OCI-LY7 (cell line): ENCODE measurements around the gene PPT1.

Experiments used
- EZH2phosphoT487 ChIP-seq: fragments of 200-600 bp; sonication (generic); IDR thresholded peaks from 2 replicates; pipeline ENCODE4 v1.6.1; 2018; ENCODE audit warnings: low read depth, borderline replicate concordance, mild to moderate bottlenecking, mixed run types, antibody characterized with exemption, low read length, moderate library complexity, mixed read lengths
- TF ChIP-seq, protein P1 (sequence below): fragments of 200-600 bp; sonication (generic); conservative IDR thresholded peaks from 2 replicates; pipeline ENCODE4 v1.5.1; 2014; ENCODE audit warnings: mild to moderate bottlenecking, antibody characterized with exemption, low read length, moderate library complexity, mixed read lengths

DNA sequence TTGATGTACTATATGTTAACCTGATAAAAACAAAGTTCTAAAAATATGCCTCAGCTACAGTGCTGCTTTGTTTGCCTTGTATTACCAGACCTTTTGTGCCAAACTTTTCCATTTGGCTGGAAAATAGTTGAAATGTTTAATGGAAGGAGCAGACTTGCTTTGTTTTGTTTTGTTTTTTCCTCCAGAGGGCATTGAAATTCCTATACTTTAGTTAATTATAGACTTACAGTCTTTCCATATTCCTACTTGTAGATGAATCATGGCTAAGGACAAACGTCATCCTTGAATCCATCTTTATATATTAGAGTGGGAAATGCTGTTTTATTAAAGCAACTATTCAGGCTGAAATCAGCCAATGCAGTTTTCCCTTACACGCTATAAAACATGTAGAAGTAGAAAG, 49.8 kb downstream of the PPT1 start:
- TF ChIP-seq, protein P1, sequence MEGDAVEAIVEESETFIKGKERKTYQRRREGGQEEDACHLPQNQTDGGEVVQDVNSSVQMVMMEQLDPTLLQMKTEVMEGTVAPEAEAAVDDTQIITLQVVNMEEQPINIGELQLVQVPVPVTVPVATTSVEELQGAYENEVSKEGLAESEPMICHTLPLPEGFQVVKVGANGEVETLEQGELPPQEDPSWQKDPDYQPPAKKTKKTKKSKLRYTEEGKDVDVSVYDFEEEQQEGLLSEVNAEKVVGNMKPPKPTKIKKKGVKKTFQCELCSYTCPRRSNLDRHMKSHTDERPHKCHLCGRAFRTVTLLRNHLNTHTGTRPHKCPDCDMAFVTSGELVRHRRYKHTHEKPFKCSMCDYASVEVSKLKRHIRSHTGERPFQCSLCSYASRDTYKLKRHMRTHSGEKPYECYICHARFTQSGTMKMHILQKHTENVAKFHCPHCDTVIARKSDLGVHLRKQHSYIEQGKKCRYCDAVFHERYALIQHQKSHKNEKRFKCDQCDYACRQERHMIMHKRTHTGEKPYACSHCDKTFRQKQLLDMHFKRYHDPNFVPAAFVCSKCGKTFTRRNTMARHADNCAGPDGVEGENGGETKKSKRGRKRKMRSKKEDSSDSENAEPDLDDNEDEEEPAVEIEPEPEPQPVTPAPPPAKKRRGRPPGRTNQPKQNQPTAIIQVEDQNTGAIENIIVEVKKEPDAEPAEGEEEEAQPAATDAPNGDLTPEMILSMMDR, result no peak
- TF ChIP-seq EZH2phosphoT487, result no peak
